ENCODE measurements around the gene RSPH1.
"Not testable (repeated sequence)": the region's sequence is repeated elsewhere in the genome, so short reads cannot be mapped to it uniquely, and the experiment has no call there.

RSPH1 gene

DNA sequence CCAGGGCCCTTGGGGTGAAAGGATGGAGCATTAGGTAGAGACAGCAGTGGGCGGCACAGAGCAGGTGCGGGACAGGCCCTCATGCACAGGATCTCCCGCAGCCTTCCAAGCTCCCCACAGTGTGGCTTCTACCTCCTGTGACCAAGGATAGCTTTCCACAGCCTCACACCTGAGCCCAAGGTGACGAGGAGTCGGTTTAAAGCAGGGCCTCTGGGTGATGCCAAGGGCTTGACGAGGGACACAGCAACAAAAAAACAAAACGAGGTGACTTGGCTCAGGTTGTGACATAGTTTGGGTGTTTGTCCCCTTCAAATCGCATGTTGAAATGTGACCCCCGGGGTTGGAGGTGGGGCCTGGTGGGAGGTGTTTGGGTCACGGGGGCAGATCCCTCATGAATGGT is 15.3 kb downstream of the RSPH1 start:
- DNase-seq, result no peak

DNA sequence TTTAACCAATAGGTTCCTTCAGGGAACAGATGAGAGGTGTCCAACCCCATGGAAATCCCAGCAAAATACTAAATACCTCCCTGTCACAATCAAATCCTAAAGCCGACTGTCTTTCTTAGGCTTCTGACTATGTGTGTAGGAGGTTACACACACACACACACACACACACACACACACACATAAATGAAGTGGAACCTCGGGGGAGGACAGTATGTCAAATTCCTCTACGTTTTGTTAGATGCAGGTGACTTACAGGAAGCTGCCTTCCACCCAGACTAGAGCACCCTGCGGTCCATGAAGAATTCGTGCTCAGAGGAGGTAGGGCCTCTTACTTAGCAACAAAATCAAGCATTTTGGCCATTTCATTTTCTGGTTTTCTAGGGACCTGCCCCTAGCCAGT is 16.4 kb downstream of the RSPH1 start:
- no peak for DNase-seq

DNA sequence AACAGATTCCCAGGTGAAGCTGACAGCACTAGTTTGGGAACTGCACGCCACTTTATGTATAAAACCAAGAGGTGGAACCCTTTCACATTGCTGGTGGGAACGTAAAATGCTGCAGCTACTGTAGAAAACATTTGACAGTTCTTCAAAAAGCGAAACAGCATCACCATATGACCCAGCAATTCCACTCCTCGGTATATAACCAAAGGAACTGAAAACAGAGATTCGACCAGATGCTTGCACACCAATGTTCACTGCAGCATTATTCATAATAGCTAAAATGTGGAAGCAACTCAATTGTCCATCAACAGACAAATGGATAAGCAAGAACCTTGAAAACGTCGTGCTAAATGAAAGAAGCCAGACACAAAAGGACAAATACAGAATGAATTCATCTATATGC is 17.5 kb downstream of the RSPH1 start:
- no peak for DNase-seq

DNA sequence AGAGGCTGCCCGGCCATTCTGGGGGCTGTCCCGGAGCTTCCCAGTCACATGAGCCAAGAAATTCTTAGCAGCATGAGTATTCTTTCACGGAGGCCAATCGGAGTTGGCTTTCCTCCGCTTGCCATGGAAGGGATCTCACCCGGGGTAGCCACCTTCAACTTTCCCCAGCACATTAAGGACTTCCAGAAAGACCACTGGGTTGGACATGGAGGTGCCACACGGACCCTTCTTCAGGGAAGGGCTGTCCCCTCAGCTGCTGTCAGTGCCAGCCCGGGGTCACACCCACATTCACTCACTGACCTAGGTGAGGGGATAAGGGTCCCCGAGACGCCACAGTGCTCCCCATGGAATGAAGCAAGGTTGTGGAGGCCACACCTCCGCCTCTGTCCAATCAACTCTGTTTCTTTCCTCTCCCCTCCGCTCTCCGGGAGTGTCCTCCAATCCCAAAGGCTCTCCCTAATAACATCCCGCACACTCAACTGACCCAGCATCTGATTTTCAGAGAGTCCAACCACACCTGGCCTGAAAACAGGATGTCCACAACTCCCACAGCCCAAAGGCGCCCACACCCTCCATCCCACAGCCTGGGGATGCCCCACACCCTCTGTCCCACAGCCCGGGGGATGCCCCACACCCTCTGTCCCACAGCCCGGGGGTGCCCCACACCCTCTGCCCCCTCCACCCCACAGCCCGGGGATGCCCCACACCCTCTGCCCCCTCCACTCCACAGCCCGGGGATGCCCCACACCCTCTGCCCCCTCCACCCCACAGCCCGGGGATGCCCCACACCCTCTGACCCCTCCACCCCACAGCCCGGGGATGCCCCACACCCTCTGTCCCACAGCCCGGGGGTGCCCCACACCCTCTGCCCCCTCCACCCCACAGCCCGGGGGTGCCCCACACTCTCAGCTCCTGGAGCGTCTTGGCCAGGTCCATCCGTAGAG is 19.4 kb downstream of the RSPH1 start:
- no peak for DNase-seq

DNA sequence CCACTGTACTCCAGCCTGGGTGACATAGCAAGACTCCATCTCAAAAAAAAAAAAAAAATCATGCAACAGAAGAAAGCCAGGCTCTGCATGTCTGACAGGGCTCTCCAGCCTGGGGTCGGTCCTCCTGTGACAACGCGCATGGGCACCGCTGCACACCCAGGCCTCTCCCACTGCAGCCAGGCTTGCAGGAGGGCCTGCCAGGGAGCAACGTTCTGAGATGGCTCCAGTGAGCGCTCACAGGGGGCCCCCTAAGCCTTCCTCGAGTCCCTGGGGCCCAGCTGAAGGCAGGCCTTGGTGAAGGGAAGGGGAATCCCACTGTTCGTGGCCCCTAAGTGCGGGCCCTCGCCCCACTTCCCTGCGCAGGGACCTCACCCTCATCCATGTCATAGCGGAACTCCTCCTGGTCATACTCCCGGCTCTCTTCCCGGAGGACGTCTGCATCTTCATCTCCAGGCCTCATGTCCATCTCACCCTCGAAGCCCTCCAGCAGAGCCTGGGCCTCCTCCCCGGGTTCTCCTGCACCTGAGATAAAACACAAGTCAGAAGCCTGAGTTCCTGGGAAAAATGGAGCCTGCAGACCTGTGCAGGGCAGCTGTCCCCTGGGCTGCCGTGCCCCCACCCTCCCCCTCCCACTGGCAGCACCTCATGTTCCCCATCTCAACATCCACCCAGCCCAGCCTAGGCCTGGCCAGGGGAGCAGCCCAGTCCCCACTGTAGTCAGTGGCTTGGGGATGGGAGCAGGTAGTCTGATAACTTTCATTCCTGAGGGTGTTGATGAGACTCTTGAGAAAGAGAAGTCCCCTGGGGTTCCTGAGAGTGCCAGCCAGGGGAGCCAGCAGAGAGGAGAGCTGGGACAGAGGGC is 20.3 kb downstream of the RSPH1 start:
- no peak for DNase-seq

DNA sequence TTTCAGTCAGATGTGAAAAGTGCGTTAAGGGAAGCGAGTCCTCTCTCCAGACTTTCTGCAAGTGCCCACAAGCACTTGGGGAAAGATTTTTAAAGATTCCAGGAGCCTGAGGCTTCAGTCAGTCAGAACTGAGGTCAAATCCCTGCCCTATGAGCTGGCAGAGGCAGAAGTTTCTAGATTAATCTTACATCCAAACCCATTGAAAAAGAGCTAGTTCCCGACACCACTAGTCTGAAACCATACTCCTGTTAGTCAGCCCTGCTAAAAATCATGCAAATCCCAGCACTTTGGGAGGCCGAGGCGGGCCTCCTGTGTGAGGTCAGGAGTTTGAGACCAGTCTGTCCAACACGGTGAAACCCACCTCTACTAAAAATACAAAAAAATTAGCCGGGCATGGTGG is 21.0 kb downstream of the RSPH1 start:
- DNase-seq, result no peak

DNA sequence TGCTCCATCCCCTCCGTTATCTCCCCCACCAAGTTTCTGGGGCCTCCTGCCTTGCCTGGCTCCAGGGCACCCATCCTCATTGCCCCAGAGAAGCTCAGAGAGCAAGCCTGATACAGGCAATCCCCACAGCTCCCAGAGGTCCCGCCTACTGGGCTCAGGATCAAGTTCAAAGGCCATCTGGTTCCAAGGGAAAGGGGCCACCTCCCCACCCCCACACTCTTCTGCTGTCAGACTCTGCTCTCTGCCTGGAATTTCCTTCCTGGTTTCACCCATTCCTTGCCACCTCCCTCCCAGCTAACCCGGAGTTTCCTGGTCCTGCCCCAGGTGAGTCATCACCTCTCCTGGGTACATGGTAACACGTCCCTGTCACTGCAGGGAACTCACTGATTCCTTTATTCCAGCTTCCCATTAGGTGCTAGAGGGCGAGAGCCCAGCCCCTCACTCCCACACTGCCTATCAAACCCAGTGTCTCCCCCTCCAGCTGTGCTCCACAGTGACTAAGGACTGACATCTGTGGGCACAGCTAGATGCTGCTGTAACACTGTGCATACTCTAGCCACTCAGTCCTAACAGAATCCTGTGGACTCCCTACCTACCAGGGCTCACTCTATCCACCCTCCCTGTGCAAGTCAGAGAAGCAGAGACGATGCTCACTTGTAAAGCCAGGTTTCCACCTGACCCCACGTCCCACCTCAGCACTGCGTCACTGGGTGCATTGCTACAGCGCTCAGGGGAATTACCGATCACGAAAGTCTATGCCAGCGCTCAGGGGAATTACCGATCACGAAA is 21.8 kb downstream of the RSPH1 start:
- DNase-seq, result peak; percentile 20

DNA sequence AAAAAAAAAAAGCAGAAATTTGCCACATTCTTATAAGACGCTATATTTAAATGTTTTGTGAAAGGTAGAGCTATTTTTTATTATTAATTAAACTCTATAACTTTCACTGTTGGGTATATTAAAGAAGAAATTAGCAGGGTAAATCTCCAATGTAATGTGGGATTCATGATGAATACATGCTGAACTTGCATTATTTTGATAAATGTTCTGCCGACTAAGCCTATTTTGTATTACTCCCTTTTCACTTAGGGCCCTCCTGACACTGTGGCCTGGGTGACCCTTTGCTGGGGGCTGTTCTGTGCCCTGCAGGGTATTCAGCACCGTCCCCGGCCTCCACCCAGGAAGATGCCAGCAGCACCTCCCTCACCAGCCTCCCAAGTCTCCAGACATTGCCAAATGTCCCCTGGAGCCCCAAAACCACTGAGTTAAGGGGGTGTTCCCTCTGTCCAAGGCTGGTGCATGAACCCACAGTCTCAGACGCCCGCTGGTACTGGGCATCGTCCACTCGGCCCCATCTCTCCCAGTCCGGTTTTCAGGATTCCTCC is 22.5 kb downstream of the RSPH1 start:
- no peak for DNase-seq

DNA sequence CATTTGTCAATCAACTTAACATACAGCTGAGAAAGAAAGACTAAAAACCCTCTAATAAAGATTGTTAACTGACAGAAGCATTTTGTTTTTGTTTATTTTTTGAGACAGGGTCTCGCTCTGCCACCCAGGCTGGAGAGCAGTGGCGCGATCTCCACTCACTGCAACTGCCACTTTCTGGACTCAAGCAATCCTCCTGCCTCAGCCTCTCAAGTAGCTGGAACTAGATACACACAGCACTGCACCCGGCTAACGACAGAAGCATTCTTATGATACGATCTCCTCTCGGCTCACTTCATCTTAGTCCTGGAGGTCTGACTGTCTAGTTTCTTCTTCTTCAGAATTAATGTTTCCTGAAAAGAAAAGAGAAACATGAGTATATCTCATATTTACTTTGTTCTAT is 23.5 kb downstream of the RSPH1 start:
- no peak for DNase-seq

DNA sequence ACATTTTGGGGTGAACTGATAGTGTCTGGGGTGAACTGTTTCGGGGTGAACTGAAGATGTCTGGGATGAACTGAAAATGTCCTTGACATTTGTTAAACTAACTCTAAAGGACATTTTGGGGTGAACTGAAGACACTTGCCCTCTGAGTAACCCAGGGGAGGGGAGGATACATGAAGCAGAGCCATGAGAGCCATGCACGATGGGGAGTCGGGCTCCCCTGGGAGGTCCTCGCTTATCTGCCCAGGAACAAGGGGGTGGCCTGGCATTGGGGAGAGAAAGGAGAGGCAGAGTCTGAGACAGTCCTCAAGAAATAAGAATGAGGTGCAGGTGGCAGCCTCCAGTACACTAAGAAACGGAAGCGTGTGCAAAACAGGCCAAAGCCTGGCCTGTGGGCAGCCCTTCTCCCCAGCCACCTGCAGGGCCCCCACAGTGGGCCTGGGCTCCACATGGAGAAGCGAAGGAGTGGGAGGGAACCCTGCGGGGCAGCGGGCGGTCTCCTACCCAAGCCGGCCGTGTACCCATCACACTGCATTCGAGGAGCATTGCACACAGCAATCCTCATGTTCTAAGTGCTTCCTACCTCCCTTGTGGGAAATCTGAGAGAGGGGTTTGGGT is 24.2 kb downstream of the RSPH1 start:
- no peak for DNase-seq

DNA sequence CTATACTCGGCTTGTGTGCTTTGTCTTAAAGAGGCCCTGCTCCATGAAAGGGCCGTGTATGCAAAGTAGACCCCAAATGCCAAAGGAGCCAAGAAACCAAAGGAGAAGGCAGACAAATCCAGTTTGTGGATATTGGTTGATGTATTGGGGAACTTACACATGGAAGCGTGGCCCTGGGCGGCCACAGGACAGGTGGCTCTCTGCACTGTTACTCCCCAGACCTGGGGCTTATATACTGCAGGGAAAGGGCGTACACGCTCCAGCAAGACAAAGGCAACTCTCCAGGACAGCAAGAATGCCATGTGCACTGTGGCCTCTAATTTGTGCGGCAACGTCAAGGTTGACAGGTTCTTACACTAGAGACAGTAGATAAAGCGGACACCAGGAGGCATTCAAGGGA is 24.8 kb downstream of the RSPH1 start:
- no peak for DNase-seq

DNA sequence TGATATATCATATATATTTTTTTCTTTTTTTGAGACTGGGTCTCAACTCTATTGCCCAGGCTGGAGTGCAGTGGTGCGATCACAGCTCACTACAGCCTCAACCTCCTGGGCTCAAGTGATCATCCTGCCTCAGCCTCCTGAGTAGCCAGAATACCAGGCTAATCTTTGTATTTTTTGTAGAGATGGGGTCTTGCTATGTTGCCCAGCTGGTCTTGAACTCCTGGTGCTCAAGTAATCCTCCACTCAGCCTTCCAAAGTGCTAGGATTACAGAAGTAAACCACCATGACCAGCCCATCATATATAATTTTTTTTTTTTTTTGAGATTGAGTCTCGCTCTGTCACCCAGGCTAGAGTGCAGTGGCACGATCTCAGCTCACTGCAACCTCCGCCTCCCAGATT is 26.3 kb downstream of the RSPH1 start:
- not testable (repeated sequence) for DNase-seq

DNA sequence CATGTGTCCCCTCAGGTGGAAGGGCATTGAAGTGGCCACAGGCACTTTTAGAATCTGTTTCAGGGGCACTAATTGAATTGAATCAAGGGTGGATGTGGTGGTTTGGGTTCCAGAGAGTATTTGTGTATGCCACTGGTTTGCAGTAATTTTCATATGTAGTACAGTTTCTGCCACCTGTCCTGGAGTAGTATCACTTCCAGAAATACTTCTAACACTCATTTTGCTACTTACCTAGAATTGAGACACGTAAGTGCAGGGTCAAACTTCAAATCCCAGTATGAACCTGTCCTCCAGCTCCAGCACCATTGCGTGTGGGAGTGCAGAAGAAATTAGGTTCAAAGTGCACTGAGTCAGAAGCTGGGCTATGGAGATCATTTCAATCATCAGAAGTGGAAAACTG is 26.8 kb downstream of the RSPH1 start:
- DNase-seq, result no peak

DNA sequence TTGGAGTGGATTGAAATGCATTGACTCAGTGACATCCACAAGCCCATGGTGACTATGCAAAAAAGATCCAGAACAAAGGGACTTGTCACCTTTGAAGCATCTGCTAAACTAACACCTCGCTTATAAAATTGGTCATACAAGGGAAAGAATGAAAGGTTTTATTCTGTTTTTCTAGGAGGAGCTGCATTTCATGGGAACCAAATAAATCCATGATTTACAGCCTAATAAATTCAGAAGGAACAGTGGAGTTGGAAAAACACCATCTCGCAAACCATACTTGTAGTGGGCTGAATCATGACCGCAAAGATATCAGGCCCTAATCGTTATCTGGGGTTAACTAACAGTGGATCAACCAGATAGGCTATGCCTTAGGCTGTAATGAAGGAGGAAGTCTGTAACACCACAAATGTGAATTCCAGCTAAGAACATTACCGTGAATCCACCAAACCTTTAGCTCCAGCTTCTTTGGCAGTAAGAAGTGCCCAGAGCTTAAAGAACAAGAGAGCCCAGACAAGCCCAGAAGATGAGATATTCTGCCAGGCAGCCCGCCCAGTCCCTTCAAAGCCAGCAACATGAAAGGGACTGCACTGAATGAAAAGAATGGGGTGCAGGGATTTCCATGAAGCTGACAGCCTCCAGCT is 27.4 kb downstream of the RSPH1 start:
- no peak for DNase-seq

DNA sequence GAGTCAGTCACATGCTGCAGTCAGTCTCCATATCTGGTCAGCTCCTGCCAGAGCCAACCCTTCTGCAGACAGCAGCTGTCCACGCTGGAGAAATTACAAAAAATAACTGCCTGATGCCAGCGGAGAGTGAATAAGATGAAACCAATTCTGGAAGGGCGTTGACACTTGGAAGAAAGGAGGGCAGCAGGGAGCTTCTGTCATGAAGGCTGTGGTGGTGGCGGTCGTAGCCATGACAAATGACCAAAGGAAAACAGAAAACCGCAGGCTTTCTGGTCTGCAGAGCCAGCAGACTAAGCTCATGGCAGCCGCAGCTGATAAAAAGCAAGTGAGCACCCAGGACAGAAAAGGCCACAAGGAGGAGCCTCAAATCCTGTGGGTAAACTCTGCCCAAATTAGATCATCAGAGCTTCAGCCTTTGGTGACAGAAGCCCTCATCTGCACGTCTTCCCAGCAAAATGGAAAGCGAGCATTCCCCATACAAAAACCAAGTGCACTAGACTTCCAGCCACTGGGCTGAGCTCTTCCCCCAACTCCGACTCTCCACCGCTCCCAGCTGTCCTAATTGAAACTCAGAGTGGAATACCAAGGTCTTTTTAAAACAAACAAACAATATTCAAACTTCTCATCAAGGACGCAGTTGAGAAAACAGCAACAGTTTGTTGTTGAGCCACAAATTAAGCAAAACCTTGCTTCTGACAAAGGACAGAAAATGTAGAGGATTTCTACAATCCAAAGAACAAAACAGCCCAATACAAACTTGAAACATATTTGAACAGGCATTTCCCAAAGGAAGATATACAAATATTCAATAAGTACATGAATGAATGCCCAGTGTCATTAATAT is 28.7 kb downstream of the RSPH1 start:
- peak; percentile 74 for DNase-seq

DNA sequence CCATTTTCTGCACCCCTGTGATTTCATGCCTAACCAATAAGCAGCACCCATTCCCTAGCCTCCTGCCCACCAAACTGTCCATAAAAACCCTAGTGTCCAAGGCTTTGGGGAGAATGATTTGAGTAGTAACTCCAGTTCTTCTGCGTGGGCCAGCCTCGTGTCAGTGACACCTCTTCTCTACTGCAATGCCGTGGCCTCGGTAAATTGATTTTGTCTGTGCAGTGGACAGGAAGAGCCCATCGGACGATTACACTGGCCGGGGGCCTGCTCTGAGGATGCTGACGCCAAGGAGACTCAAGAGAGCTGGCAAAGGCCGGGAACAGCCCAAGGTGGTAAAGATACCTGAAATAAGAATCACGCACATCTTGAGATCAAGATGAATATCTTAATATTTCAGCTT is 29.3 kb downstream of the RSPH1 start:
- no peak for DNase-seq

DNA sequence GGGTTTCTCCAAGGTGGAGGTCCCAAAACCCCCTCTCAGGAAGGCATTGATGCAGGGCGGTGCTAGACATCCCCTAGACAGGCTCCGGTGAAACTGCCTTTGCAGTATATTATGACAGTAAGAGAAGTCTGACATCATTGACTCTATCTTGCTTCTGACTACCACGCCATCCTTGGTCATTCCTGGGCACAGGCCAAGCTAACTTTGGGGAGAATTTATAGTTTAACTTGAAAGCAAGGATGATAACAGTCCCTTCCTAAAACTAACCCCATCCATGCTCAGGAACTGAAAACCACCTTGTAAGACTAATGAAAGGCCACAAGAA is 30.3 kb downstream of the RSPH1 start:
- DNase-seq, result no peak

DNA sequence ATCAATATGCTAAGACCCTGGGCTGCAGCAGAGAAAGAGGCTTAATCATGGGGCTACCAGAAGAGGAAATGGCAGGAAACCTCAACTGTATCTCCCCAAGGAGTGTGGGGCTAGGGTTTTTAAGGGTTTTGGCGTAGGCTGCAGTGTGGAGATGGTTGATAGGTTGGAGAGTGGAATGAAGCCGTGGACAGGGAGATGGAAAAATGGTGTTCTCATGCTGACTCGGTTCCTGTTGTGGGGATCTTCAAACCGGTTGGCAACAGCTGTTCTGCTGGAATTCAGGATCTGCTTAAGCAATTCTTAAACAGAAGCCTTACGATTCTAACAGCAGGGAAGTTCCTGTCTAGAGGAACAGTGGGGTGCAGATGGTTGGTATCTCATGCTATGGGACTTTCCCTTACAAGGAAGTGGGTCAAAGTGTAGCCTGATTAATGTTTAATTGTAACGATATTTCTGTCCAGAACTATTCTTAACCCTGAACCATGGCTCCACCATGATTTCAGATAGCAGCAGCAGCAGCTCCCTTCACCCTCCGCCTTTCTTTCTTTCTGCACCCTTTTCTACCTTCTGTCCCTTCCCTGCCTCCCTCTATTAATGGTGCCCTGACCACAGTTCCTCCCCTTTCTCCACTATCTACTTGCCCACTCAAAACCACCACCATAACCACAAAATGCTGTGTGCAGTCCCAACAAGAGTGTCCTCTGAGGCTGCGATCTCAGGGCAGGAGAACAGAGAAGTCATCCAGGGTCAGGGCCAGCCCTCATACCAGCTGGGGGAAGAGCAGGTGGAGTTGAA is 30.8 kb downstream of the RSPH1 start:
- DNase-seq, result no peak

DNA sequence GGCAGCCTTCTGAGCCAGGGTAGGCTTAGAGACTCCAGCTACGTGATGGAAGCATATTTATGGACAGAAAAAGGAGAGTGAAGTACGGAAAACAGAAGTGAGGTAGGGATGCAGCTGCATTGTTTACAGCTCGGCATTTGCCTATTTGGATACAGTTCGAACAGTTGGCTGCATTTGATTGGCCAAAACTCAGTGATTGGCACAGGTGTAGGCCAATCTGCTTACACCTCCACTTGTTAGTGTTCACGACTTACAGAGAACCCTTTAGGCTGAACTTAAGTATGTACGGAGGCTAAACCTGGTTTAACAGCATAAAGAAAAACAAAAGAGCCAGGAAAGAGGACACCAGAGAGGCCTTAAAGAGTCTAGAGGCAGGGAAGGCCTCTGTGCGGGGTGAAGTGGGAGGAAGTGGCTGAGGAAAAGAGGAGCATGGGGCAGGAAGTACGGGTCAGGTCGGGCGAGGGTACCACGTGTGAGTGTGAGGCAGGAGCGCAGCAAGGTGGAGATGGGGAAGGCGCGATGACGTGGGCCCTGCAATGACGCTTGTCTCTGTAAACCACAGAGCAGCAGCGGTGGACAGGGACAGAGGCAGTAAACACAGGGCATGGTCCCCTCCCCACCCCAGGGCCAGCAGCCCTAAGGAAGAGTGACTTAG is 32.0 kb downstream of the RSPH1 start:
- no peak for DNase-seq

Data from NCI-H146 (cell line).